ENCODE measurements around the gene PGBD1.
"Not testable (repeated sequence)": the region's sequence is repeated elsewhere in the genome, so short reads cannot be mapped to it uniquely, and the experiment has no call there.

The PGBD1 gene

DNA sequence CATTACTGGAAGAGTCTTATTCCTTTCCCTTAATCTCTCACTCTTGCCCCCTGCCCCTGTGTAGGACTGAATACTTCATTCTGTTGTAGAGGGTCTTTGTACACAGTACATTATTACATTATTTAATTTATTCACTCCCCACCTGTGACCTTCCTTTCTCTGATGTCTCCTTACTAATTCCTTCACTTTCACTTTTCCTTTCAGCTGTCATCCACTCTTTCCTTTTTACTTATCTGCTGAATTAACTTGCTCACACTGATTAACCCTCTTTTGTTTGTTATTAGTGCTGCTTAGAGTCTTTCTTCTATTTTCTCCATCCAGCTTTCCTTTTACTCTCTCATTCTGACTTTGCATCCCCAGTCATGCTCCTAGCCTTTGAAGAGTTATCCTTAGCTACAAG, 6.5 kb upstream of the PGBD1 start:
- DNase-seq (ENCODE audit: low spot score) = no peak

DNA sequence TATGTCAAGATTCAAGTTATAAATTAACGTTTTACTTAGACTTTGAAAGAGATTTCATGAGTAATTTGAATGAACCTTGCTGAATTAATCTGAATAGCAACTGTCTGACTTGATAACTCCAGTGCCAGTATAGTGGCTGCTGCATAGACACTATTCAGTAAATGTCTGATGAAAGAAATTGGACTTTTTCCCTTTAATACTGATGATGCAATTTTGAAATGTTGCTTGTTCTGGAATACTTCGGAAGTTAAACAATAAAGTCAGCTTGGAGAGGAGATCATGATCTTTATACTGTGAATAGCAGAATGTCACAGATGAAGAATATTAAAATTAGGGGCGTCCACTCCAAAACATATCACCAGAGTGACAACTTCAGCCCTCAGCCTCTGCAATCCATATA, 3.6 kb upstream of the PGBD1 start:
- no peak for DNase-seq (ENCODE audit: low spot score)

DNA sequence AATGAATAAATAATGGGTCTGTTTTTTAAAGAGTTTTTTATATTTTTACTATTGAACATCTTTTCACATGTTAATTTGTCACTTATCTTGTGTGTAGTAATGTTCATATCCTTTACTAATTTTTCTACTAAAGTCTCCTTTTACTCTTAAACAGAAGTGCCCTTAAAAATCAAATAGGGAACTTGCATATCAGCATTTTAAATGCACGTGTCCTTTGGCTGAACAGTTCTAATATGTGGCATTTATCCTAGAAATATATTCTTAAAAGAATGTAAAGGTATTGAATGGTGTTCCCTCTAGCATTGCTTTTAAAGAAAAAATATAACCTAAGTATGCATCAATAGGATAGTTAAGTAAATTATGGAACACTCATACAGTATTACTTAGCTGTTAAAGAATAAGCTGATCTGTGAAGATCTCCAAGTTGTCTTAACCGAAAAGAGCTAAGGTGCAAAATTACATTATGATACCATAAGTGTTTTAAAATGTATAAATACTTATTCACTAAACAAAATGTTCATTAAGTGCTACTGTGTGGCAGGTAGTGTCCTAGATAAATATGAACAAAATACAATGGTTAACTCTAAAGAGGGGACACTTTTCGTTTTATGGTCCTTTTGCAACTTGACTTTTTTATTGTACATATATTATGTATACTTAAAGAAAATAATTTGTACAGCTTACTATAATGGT, 631 bp upstream of the PGBD1 start:
- no peak for DNase-seq (ENCODE audit: low spot score)

DNA sequence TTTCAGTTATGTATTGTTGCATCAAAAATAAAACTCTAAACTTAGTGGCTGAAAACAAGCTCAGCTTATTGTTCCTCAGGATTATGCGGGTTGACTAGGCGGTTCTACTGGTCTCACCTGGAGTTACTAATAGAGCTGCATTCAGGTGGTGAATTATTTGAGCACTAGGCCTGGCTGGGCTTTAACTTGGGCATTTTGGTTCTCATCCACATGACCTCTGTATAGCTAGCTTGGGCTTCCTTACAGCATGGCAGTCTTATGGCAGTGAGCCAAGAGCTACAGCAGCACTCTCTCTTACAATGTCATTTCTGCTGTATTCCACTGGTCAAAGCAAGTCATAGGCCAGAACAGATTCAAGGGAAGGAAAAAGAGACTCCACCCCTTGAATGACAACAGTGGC, 1.6 kb downstream of the PGBD1 start:
- no peak for DNase-seq (ENCODE audit: low spot score)

DNA sequence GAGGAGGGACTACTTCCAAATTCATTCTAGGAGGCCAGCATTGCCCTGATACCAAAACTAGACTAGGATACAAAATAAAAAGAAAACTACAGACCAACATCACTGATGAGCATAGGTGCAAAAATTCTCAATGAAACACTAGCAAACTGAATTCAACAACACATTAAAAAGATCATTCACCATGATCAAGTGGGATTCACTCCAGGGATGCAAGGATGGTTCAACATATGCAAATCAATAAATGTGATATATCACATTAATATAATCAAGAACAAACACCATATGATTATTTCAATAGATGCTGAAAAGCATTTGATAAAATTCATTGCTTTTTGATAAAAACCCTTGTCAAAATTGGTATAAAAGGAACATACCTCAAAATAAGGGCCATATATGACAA, 10.2 kb downstream of the PGBD1 start:
- no peak for DNase-seq (ENCODE audit: low spot score)

DNA sequence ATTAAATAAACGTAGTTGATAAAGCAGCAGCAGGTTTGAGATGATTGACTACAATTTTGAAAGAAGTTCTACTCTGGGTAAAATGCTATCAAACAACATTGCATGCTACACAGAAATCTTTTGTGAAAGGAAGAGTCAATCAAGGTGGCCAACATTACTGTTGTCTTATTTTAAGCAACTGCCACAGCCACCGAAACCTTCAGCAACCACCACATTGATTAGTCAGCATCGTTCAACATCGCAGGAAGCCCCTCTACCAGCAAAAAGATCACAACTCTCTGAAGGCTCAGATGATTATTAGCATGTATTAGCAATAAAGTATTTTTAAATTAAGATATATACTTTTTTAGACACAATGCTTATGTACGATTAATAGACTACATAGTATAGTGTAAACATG, 14.0 kb downstream of the PGBD1 start:
- no peak for DNase-seq (ENCODE audit: low spot score)

DNA sequence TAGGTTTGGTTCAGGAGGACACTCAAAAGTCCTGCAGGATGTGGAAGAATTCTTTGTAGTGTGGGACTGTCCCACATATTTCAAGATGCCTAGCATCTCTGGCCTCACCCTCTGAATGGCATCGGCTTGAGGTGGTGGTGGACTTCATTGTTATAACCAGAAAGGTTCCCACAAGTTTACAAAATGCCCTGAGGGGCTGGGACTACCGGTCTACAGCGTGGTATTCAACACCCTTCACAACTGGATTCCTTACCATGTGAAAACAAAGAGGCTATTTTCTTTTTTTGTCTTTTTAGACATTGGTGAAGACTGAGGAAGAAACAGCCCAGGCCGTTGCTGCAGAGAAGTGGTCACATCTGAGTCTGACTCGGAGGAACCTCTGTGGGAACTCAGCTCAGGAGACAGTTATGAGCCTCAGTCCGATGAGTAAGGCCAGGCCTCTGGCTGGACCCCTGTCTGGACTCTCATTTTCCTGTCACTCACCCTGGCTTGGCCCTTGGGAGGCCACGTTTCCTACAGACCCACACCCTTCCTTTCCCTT, 15.2 kb downstream of the PGBD1 start:
- no peak for DNase-seq (ENCODE audit: low spot score)

DNA sequence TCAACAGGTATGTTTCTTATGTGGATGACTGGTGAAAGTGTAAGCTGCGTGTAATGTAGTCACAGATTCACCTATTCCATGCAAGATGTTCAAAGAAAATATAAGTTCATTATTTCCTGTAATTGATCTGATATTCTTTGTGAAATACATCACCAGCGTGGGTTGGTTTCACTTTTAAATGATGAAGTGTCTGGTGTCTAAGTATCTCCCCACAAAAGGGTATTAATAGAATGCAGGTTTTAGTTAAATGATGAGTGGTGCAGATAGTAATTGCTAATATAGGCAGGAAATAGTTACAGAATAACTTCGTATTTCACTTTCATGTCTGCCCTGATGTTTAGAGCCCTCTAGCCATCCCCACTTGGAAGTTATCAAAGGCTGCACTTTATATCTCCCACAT, 22.2 kb downstream of the PGBD1 start:
- DNase-seq (ENCODE audit: low spot score) = no peak

DNA sequence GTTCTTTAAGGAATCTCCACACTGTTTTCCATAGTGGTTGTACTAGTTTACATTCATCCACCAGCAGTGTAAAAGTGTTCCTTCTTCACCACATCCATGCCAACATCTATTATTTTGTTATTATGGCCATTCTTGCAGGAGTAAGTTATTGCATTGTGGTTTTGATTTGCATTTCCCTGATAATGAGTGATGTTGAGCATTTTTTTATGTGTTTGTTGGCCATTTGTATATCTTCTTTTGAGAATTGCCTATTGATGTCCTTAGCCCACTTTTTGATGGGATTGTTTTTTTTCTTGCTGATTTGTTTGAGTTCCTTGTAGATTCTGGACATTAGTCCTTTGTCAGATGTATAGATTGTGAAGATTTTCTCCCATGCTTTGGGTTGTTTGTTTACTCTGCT, 25.0 kb downstream of the PGBD1 start:
- DNase-seq (ENCODE audit: low spot score) = not testable (repeated sequence)

DNA sequence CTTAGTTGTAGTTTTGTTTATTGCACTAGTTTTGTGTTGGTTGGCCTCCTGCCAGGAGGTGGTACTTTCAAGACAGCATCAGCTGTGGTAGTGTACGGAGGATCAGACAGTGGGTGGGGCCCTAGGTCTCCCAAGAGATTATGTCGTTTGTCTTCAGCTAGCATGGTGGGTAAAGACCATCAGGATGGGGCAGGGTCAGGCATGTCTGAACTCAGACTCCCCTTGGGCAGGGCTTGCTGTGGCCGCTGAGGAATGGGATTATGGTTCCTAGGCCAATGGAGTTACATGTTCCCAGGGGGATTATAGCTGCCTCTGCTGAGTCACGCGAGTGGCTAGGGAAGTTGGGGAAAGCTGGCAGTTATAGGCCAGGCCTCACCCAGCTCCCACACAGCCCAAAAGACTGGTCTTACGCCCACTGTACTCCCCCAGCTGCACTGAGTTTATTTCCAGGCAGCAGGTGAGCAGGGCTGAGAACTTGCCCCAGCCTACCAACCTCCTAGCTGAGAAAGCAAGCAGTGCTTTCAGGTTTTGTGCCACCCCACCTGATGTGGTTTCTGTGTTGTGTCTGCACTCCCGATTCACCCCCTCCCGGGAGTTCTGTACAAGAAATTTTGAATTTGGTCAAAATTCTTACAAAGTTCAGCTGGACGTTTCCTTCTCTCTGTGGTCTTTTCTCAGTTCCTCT, 29.9 kb downstream of the PGBD1 start:
- DNase-seq (ENCODE audit: low spot score) = no peak

DNA sequence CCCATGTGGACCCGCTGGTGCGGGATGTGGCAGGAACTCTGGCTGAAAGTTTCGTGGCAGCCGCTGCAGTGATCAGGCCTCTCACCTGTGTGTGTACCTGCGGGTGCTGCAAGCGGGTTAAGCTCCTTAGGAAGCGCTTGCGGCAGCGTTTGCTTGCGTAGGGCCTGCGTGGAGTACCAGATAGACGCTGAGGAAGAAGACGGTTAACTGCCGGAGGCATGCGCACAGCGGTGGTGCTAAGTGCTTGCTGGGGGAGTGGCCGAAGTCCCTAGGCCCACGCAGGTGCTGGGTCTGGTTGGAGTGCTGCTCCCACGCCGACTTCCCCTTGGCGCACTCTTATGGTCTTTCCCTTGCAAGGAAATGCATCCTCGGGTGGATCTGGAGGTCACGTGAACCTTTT, 31.6 kb downstream of the PGBD1 start:
- DNase-seq (ENCODE audit: low spot score) = no peak

DNA sequence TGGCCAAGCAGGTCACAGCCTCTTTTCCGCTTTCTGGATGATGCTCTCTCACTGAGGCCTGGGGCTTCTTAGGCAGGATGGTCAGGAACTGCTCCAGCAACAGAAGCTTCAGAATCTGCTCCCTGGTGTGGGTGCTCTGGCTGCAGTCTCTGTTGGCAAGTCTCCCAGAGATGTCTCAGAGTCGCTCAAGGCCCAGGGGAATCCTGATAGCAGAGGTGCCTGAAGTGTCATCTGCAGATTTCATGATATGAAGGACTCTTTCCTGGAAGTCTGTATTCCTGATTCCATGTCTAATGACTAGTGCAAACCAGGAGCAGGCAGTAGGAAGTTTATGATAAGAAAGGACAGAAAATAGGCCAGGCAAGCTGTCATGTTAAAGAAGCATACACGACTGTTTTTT, 34.3 kb downstream of the PGBD1 start:
- peak; percentile 9 for DNase-seq (ENCODE audit: low spot score)

DNA sequence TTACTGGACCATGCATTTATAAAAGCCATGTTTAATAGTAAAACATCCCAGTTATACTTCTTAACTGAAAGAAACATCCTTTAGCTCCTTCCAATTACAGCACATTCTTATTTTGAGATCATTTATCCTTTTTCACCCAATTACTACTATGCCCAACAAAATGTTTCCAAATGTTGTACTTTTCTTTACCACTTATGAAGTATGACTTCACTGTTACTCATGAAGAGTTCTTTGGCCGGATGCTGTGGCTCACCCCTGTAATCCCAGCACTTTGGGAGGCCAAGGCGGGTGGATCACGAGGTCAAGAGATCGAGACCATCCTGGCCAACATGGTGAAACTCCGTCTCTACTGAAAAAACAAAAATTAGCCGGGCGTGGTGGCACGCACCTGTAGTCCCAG, 36.5 kb downstream of the PGBD1 start:
- not testable (repeated sequence) for DNase-seq (ENCODE audit: low spot score)

DNA sequence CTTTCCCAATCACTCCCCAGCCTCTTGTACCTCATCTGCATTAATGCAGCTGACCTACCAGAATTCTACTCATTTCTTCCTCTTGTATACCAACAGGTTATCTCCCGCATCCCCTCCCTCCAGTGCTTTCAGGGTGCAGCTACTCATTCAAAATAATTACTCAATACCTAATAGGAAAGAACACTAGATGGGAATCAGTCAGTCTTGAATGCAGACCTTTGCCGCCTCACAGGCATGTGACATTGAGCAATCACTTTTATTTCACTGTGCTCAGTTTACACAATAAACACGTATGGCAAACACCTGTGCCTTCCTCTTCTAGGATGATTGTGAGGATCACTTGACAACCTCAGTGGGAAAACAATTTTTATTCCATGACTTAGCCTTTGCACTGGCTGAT, 41.3 kb downstream of the PGBD1 start:
- DNase-seq (ENCODE audit: low spot score) = no peak

DNA sequence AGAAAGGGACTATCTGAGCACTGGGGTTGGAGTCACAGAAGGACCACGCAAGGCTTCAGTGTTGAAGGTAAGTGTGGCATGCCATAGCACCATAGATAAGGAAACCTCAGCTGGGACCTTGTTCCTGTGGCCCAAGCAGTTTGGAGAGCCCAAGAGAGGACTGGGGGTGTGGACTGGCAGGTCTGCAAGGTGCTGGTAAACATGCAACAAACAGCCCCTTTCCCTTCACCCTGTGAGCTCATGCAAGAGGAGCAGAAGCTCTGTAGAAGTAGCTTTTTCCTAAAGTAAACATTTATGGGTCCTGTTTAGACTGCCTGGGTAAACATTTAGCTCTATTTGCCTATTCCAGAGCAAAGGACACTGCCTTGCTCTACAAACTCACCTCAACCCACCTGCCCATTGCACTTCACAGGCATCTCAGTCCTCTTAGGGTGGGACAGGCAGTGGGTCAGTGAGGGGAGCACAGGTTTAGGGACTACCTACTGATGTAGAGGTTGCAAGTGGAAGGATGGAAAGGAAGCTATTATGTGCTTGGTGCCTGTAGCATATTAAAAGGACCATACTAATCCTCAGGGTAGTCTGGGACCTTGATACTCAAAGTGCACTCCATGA, 42.5 kb downstream of the PGBD1 start:
- DNase-seq (ENCODE audit: low spot score) = no peak

DNA sequence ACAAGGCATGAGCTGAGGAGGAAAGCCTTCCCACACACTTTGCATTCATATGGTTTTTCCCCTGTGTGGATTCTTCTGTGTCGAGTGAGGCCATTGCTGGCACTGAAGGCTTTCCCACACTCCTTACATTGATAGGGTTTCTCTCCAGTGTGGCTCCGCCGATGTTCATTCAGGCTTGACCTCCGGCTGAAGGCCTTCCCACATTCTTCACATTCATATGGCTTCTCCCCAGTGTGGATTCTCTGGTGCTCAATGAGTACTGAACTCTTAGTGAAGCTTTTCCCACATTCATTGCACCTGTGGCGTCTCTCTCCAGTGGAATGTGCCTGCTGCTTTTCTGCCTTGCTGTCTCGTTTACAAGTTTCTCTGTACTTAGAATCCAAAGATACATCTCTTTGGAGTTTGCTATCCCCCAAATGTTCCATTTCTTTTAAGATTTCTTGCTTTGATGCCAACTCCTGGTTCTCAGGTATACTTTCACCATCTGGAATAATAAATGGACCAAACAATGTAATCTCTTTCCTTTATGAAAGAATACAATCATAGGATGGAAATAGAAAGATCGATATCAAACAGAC, 45.1 kb downstream of the PGBD1 start:
- DNase-seq (ENCODE audit: low spot score) = no peak

DNA sequence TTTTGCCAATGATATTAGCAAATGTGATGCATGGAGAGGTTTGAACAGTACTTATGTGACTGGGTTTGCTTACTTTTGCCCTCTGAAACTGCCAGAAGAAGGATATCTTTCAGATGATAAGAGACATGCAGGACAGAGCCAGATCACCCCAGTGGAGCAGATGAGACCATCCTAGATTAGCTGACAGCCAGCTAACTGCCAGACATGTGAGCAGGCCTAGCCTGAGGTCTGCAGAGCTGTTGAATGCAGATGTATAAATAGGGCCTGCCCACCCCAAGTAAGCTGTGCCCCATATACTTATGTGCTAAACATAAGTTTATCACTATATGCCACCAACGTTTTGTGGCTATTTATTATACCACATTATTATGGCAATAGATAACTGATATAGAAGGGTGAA, 48.7 kb downstream of the PGBD1 start:
- DNase-seq (ENCODE audit: low spot score) = no peak

DNA sequence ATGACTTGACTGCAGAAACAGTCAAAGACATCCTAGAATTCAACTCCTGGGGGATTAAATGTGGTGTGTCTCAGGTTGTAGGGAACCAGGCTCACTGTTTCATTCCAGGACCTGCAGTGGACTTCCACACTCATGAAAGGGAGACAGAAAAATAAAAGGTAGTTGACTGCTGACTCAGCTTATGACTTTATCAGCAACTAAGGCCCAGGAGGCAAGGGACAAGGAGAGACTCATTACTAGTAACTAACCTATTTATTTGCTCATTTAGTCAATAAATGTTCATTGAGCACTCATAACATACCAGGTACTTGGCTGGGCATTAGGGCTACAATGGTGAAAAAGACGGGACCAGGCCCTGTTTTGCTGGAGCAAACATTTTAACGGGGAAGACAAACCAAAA, 51.7 kb downstream of the PGBD1 start:
- no peak for DNase-seq (ENCODE audit: low spot score)

DNA sequence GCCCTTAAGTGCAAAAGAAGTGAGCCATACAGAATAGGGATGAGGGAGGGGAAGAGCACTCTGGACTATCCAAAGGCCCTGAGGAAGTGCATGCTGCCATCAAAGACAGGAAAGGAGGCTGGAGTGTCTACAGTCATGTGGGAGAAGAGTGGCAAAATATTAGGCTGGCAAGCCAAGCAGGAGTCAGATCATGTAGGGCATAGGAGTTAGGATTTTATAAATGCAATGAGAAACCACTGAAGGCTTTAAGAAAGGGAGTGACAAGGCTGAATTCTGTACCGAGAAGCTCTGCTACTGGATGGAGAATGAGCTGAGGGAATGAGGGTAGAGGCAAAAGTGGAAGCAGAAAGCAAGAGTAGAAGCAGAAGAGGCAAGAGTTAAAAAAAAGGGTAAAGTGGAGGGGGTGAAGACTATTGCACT, 52.2 kb downstream of the PGBD1 start:
- DNase-seq (ENCODE audit: low spot score) = no peak

DNA sequence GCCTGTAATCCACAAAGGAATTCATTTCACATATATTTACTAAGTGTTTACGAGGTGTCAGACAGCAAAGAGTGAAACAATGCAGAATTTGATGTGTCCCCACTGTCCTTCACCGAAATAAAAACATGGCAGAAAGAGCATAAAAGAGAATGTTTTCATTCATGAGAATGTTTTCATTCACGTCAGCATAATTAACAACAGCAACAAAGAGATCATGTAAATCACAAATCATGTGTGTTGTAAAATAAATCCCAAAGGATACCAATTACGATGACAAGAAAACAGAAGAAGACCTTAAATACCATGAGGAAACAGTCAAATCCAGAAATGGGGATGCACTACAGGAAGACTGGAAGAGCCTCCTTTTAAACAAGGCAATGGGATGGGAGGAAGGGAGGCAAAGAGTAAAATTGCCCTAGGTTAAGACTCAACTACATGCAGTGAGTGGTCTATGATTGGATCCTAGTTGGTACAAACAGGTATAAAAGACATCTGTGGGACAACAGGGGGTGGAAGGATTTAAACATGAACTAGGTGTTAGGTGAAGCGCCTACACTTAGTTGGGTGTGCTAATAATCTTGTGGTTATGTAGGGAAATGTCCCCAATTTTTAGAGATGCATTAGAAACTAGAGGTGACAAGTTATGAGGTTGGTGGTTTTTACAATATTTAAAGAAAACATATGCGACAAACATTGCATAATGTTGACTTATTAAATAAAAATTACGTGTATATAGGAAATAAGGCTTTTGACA, 53.1 kb downstream of the PGBD1 start:
- no peak for DNase-seq (ENCODE audit: low spot score)

DNA sequence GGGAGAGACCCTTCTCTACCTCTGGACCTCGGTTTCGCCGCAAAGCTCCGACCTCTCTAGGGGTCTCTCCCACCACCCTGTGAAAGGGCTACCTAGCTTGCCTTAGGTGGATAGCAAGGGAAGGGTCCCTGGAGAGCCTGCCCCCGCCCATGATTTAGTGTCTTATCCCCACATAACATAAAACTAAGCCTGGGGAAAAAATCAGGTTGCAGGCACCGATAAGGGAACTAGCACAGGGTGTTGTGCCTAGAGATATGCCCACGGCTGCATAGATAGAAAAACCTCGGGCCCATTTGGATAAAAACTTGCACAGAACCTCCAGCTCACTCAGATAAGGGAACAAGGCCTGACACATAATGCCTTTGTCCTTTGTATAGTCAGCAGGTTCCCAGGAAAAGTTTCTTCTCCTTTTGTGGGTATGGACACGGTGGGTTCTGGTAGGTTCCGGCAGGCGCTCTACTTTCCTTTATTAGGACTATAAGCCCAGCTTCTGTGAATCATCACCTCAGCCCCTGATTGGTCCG, 53.7 kb downstream of the PGBD1 start:
- DNase-seq (ENCODE audit: low spot score) = no peak

All from GM03348 (cell line).